Measurements from ENCODE around the gene CALML5.

DNA sequence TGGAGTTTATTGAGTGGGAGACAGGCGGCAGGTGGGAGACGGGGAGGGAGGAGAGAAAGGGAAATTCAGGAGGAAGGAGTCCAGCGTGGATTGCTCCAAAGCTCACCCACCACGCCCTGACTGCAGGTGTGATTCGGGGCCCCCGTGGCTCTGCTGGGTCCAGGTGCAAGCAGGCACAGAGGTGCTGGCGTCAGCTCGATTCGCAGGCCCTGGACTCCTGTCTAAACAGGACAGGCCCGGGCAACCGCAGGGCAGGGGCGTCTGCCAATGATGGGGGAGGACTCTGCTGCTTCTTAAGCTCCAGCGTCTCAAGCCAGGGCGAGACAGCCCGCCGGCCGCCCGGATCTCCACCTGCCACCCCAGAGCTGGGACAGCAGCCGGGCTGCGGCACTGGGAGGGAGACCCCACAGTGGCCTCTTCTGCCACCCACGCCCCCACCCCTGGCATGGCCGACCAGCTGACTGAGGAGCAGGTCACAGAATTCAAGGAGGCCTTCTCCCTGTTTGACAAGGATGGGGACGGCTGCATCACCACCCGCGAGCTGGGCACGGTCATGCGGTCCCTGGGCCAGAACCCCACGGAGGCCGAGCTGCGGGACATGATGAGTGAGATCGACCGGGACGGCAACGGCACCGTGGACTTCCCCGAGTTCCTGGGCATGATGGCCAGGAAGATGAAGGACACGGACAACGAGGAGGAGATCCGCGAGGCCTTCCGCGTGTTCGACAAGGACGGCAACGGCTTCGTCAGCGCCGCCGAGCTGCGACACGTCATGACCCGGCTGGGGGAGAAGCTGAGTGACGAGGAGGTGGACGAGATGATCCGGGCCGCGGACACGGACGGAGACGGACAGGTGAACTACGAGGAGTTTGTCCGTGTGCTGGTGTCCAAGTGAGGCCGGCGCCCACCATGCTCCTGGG, 25.5 kb upstream of the CALML5 start, which contains the start of gene CALML3:
- TF ChIP-seq, protein P1, sequence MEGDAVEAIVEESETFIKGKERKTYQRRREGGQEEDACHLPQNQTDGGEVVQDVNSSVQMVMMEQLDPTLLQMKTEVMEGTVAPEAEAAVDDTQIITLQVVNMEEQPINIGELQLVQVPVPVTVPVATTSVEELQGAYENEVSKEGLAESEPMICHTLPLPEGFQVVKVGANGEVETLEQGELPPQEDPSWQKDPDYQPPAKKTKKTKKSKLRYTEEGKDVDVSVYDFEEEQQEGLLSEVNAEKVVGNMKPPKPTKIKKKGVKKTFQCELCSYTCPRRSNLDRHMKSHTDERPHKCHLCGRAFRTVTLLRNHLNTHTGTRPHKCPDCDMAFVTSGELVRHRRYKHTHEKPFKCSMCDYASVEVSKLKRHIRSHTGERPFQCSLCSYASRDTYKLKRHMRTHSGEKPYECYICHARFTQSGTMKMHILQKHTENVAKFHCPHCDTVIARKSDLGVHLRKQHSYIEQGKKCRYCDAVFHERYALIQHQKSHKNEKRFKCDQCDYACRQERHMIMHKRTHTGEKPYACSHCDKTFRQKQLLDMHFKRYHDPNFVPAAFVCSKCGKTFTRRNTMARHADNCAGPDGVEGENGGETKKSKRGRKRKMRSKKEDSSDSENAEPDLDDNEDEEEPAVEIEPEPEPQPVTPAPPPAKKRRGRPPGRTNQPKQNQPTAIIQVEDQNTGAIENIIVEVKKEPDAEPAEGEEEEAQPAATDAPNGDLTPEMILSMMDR (conservative IDR thresholded peaks at IDR 0.05; ENCODE audit: low read depth, low read length): no peak
- no peak for TF ChIP-seq EZH2 (IDR thresholded peaks at IDR 0.05; ENCODE audit: borderline replicate concordance, low read depth, low read length, poor library complexity, severe bottlenecking)

Measured in A673 (cell line).